Measurements from ENCODE around the gene TAOK3. TPM values are rescaled to one million over a fixed set of nuclear protein-coding genes. Genes with fewer than 3 reads are reported as not detected.
A peak's percentile ranks its signal among the peaks of the same experiment; 100 is the strongest.

The TAOK3 gene
- total RNA-seq, 1 donor from 2014 or later, result 1.1 TPM

GRCh38 chr12:118107011-118107410, 265.7 kb downstream of the TAOK3 start:
- H3K27me3 ChIP-seq, result no peaks in the 10 kb centered on the region
- Mint-ChIP-seq H3K4me1 (peaks cover 9% of the 10 kb centered on the region), H3K9me3 (no peaks in the 10 kb centered on the region), H3K36me3 (no peaks in the 10 kb centered on the region), H3K27ac (no peak overlapping the region), H3K4me3 (no peak overlapping the region), H3K27me3 (ENCODE audit: insufficient read depth, low read depth) (peaks cover 12% of the 10 kb centered on the region)
- no peaks in the 10 kb centered on the region for H4K20me1 ChIP-seq (ENCODE audit: low read depth)
- no peaks in the 10 kb centered on the region for H3K36me3 ChIP-seq
- H3K4me2 ChIP-seq, result no peak overlapping the region
- peaks cover 25% of the 10 kb centered on the region for H3F3A ChIP-seq (ENCODE audit: low read depth)
- no peaks in the 10 kb centered on the region for H3K4me1 ChIP-seq
- H3K9me3 ChIP-seq (ENCODE audit: low read depth), result no peaks in the 10 kb centered on the region
- TF ChIP-seq, protein P1, sequence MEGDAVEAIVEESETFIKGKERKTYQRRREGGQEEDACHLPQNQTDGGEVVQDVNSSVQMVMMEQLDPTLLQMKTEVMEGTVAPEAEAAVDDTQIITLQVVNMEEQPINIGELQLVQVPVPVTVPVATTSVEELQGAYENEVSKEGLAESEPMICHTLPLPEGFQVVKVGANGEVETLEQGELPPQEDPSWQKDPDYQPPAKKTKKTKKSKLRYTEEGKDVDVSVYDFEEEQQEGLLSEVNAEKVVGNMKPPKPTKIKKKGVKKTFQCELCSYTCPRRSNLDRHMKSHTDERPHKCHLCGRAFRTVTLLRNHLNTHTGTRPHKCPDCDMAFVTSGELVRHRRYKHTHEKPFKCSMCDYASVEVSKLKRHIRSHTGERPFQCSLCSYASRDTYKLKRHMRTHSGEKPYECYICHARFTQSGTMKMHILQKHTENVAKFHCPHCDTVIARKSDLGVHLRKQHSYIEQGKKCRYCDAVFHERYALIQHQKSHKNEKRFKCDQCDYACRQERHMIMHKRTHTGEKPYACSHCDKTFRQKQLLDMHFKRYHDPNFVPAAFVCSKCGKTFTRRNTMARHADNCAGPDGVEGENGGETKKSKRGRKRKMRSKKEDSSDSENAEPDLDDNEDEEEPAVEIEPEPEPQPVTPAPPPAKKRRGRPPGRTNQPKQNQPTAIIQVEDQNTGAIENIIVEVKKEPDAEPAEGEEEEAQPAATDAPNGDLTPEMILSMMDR (IDR thresholded peaks at IDR 0.05), result no peak
- TF ChIP-seq EZH2phosphoT487 (IDR thresholded peaks at IDR 0.05), result no peak
- TF ChIP-seq EZH2 (IDR thresholded peaks at IDR 0.05), result no peak
- H3K4me3 ChIP-seq, result no peak overlapping the region
- H2AFZ ChIP-seq (replicated peaks), result no peak overlapping the region
- no peak overlapping the region for H3K9ac ChIP-seq
- H3K27ac ChIP-seq, result no peak overlapping the region
- no peaks in the 10 kb centered on the region for H3K79me2 ChIP-seq (ENCODE audit: low read depth)
- DNase-seq (ENCODE audit: low spot score), result no peak

DNA sequence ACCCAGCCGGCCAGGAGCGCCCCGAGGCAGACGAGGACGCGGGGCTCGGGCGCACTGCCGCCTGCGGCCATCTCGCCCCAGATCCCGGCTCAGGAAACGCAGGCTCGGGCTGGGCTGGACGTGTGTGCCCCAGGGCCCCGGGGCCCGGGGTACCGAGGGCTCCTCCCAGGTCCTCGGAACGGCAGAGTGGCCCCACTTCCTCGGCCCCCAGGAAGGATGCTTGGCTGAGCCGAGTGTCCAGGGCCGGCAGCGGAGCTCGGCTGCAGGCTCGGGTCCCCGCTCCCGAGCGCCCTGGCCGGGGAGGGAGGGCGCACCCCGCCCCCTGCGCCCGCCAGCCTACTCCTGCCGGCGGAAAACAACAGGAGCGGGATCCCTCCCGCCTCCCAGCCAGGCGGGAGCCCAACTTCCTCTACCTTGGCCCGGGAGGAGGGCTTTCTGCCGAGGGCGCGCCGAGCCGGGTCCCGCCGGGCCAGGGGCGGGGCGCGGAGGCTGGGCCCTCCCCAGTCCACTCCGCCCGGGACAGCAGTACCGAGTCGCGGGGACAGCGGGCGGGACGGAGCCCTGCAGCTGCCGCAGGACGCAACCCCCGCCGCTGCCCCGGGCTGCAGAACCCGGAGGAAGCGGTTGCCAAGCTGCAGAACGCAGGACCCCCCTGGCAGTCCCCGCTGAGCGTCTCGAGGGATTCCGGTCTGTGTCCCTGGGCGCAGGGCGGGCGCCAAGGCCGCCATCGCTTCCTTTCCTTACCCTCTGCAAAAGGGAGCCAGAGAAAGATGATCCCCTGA, 268.9 kb downstream of the TAOK3 start, which contains the start of gene VSIG10:
Gene VSIG10 (minus strand): TSS at position 411 of the 782 bp plus-strand sequence. CDS start 340 bp downstream, at position 71.
- Histone ChIP-seq H2AFZ (replicated peaks) (peak within 1 kb of the TSS; percentile 87), H3K27ac (no peak within 1 kb of the TSS)
- TF ChIP-seq EZH2phosphoT487 (IDR thresholded peaks at IDR 0.05) (no peak), EZH2 (IDR thresholded peaks at IDR 0.05) (no peak)
- TF ChIP-seq, protein P1 (IDR thresholded peaks at IDR 0.05), result peak; percentile 7

GRCh38 chr12:118103201-118103600, 269.5 kb downstream of the TAOK3 start:
- Histone ChIP-seq H3K9me3 (ENCODE audit: low read depth) (no peaks in the 10 kb centered on the region), H3K4me3 (peak overlapping the region; percentile 90), H3K4me2 (peak overlapping the region; percentile 90), H2AFZ (replicated peaks) (peak overlapping the region; percentile 87), H3K27me3 (no peaks in the 10 kb centered on the region), H3K27ac (no peak overlapping the region), H4K20me1 (ENCODE audit: low read depth) (no peaks in the 10 kb centered on the region), H3K4me1 (no peaks in the 10 kb centered on the region), H3K9ac (peak overlapping the region; percentile 24), H3F3A (ENCODE audit: low read depth) (peaks cover 25% of the 10 kb centered on the region), H3K79me2 (ENCODE audit: low read depth) (no peaks in the 10 kb centered on the region), H3K36me3 (no peaks in the 10 kb centered on the region)
- no peaks in the 10 kb centered on the region for H3K36me3 Mint-ChIP-seq
- peak overlapping the region; percentile 94 for H3K27ac Mint-ChIP-seq
- peak overlapping the region; percentile 97 for H3K4me3 Mint-ChIP-seq
- TF ChIP-seq EZH2phosphoT487 (IDR thresholded peaks at IDR 0.05) (no peak), EZH2 (IDR thresholded peaks at IDR 0.05) (no peak)
- TF ChIP-seq, protein P1 (IDR thresholded peaks at IDR 0.05), result no peak
- peaks cover 13% of the 10 kb centered on the region for H3K4me1 Mint-ChIP-seq
- no peaks in the 10 kb centered on the region for H3K9me3 Mint-ChIP-seq
- peaks cover 12% of the 10 kb centered on the region for H3K27me3 Mint-ChIP-seq (ENCODE audit: insufficient read depth, low read depth)
- no peak for DNase-seq (ENCODE audit: low spot score)

More for the DNA sequence above, 268.9 kb downstream of the TAOK3 start, which contains the start of gene VSIG10:
- Mint-ChIP-seq H3K27ac (peak within 1 kb of the TSS; percentile 96), H3K4me1 (peaks cover 9% of the 10 kb centered on the region), H3K36me3 (no peaks in the 10 kb centered on the region), H3K9me3 (no peaks in the 10 kb centered on the region), H3K27me3 (ENCODE audit: insufficient read depth, low read depth) (peaks cover 14% of the 10 kb centered on the region), H3K4me3 (peak within 1 kb of the TSS; percentile 97)
- Histone ChIP-seq H3K36me3 (no peaks in the 10 kb centered on the region), H3K4me3 (peak within 1 kb of the TSS; percentile 90), H3F3A (ENCODE audit: low read depth) (peaks cover 25% of the 10 kb centered on the region), H3K9me3 (ENCODE audit: low read depth) (no peaks in the 10 kb centered on the region), H3K79me2 (ENCODE audit: low read depth) (no peaks in the 10 kb centered on the region), H3K27me3 (no peaks in the 10 kb centered on the region), H3K9ac (peak within 1 kb of the TSS; percentile 24), H3K4me1 (no peaks in the 10 kb centered on the region), H3K4me2 (peak within 1 kb of the TSS; percentile 90), H4K20me1 (ENCODE audit: low read depth) (no peaks in the 10 kb centered on the region)
- DNase-seq (ENCODE audit: low spot score), result peak; percentile 81
